HG03378 (cell line): ENCODE results near the gene TBCD.

ENCODE experiments used
- ATAC-seq: cut with Tn5 transposase; IDR thresholded peaks from one replicate; pipeline ENCODE4 v1.9.1; 2021; ENCODE audit warnings: mild to moderate bottlenecking, moderate library complexity; ENCODE audit not compliant: unreplicated experiment

Gene TBCD

DNA sequence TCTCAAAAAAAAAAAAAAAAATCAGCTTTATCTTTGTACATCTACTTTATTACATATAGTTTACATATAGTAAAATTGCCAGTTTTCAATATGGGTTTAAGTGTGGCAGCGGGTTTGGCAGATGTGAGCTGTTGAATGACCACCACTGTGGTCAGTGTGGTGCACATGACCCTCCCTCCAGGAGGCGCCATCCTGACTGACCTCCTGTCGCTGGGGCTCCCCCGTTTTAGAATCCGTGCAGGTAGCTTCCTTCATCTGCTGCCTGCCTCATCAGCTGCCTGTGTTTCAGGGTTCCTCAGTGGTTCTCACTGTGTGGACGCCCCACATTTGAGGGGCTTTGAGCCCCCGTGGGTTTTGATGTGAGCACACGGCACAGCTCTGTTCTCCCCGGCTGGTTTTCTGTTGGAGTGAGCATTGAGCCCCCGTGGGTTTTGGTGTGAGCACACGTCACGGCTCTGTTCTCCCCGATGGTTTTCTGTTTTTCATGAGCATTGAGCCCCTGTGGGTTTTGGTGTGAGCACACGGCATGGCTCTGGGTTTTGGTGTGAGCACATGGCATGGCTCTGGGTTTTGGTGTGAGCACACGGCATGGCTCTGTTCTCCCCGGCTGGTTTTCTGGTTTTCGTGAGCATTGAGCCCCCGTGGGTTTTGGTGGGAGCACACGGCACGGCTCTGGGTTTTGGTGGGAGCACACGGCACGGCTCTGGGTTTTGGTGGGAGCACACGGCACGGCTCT lies 145.8 kb downstream of the TBCD start:
- ATAC-seq, result no peak

GRCh38 chr17:82898976-82899514 lies 147.2 kb downstream of the TBCD start:
- ATAC-seq, result no peak

DNA sequence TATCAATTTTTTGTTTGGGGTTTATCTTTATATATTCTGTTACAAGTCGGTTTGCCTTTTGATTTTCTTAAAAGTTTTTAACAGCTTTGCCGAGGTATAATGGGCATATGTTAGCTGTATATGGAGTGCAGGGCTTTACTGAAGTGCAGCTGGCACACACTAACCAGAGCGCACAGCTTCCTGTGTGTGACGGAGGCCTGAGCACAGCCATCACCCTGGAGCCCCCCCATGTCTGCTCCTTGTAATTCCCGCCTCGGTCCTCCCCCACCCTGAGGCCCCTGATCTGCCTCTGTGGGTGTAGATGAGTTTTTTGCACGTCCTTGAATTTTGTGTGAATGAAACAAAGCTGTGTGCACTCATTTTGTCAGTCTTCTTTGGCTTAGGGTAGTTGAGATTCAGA lies 148.1 kb downstream of the TBCD start:
- ATAC-seq, result no peak

DNA sequence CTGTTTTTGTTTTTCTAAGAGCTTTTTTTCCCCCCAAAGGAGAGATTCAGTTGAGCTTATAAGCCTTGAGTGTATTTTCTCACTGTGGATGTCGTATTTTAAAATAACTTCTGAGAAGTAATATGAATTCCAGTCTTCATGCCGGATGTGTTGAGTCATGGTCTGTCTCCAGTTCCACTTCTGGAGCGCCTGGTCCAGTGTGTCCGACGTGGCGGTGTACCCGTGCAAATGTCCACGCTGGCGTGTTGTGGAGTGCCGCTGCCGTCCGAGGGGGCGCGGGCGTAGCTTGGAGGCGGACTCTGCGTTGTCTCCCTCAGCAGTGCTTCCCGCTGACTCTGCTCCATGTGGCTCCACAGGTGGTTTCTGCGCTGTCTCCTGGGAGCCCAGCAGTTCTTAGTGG lies 148.9 kb downstream of the TBCD start:
- ATAC-seq, result no peak

DNA sequence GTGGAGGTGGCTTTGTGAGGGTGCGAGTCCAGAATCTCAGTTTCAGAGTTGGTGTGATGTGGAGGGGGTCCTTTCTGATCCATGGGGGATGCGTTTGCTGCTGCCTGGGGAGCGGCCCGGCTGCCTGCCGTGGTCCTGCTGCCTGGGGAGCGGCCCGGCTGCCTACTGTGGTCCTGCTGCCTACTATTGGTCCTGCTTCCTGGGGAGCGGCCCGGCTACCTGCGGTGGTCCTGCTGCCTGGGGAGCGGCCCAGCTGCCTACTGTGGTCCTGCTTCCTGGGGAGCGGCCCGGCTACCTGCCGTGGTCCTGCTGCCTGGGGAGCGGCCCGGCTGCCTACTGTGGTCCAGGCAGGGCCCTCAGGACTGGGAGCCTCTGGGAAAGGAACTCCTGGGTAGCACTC lies 149.5 kb downstream of the TBCD start:
- ATAC-seq, result no peak

GRCh38 chr17:82901856-82902255 lies 150.0 kb downstream of the TBCD start:
- ATAC-seq, result no peak

- no peak for ATAC-seq
Measured at GRCh38 chr17:82902972-82903874, 151.4 kb downstream of the TBCD start.

DNA sequence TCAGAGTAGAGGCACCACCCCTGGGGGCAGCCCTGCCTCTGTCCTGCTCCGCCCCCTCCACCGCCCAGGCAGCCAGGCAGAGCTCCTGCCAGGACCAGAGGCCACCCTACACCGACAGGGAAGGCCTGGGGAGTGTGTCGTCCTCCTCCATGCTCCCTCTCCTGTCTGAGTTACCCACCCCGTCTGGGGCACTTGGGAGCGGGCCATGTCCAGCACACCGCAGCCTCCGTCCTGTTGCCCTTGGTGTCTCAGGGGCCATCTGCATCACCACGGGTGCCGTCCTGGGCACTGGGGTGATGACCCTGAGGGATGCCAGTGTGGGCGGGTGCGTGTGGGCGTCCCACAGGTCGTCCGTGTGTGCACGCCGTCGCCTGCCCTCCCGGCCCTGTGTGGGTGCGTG lies 153.3 kb downstream of the TBCD start:
- no peak for ATAC-seq

DNA sequence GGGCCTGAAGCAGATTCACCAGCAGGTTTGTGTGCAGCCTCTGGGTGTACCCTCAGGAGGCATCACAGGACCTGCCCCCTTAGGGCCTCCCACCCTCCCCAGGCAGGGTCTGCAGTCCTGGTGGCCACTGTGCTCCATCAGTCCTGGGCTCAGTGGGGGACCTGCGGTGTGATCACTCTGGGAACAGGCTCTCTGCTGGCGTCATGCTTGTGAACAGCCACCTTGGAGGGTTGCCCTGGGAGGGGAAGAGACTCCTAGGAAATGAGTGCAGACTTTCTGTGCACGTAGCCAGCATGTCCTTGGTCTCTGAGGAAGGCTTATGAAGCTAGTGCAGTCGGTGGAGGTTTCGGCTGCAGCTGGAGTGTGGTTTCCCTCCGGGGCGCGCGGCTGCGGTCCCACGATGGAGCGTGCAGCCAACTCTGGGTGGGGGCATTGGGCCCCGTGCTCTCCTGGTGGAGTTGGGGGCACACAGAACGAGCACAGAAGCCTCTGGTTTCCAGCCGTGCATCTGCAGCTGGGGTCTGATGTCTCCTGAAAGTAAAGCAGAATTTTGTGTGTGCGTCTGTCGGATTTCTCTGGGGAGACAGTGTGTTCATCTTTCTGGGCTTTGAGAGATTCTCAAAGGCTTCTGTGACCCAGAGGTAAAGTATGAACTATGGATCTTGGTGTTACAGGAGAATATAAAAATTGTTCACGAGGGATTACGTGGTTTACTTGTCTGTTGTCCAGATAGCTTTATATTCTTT lies 156.1 kb downstream of the TBCD start:
- ATAC-seq, result no peak

DNA sequence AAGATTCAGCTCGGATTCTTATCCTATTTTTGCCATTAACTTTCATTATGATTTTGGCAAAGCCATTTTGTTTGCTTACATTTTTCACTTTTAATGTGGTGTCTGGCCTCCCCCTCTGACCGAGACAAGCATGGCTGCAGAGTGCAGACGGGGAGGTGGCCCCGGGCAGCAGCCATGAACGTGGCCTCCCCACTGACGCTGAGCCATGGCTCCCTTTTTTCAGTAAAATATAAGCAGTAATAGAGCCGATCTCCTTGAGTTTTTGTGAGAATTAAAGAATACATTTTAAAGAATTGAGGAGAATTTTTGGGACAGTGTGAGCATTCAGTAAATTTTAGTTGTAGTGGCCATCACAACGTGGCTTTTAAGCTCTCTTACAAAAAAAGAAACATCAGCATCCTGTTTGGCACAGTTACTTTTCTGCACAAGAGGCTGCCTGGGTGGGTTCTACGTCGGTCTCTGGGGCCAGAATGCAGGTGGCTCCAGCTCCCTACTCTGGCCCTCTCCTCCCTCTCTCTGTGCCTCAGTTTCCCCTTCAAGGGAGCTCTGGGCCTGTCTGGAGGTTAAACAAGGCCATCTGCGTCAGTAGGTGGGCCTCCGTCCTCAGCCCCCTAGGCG lies 156.8 kb downstream of the TBCD start:
- ATAC-seq, result no peak

- ATAC-seq, result no peak
Measured at GRCh38 chr17:82909322-82909904, 157.5 kb downstream of the TBCD start.

- no peak for ATAC-seq
Measured at GRCh38 chr17:82910041-82910481, 158.2 kb downstream of the TBCD start.

GRCh38 chr17:82910770-82911169 lies 158.9 kb downstream of the TBCD start:
- no peak for ATAC-seq

DNA sequence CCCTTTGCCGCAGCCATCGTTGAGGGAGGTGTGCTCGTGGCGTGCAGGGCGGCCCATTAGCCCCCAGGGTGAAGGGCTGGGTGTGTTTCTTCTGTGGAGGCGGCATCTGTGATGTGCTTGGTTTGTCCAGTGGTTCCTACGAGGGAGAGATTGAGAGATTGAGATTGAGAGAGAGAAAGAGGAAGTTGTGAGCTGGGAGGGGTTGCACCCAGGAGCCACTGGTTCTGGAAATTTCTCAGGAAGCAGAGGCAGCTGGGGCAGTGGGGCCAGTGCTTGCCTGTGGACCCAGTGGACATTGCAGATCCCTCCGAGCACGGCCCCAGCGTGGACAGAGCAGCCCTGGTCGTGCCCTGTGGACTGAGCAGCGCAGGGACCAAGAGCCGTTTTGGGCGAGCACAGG lies 160.0 kb downstream of the TBCD start:
- ATAC-seq, result no peak

DNA sequence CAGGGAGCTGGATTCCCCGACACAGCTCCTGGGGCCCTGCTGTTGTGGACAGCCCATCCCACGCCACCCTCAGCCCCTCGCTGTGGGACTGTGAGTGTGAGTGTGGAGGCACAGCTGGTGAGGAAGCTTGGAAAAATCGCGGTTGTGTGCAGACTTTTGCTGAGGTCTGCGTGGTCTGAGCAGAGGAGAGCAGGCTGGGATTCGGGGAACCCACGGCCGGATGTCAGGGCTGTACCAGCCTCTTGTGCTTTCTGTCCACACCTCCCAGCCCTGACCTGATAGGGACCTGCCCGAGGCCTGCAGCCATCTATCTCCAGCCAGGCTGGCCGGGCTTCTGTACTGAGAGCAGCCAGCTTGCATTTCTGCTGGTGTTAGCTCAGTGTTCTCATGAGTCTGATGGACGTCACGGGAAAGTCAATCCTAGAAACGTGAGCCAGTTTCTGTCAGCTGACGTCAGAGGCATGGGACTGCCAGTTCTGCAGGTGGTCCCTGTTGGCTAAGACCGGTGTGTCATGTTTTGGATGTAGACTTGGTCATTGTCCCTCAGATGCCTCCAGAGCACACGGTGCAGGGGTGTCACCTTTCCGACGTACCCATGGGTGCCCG lies 160.7 kb downstream of the TBCD start:
- ATAC-seq, result no peak

- ATAC-seq, result no peak
Measured at GRCh38 chr17:82913304-82914043, 161.6 kb downstream of the TBCD start.

GRCh38 chr17:82914375-82914774 lies 162.5 kb downstream of the TBCD start:
- ATAC-seq, result no peak

DNA sequence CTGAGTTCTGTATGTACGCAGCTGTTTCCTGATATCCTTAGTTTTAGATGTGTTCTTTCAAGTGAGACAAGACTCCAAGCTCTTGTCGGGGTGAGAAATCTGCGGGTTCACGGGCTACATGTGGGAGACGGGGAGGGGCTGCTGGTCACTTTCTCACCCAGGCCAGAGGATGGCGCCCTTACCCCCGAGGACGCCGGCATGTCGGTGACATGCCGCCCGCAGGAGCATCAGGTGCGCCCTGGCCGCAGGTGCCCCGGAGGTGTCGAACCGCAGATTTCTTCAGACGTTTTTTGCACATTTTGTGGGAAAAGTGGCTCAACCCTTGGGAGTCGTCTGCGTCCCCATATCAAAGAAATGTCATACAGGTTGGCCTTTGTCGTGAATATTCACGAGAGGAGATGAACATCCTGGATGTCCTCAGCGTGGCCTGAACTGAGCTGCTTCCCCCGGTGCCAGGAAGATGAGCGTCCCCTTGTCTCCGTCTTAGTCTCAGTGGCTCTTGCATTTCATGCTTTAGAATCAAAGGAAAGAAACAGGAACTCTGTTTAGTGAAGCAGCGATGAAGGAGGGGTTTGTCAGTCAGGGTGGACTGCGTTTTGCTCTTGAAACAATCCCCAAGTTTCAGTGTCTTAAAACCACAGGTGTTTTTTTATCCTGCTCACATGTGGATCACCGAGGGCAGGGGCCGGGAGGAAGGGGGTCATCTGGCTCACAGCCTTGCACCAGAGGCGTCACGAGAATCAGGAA lies 163.3 kb downstream of the TBCD start:
- ATAC-seq, result no peak

DNA sequence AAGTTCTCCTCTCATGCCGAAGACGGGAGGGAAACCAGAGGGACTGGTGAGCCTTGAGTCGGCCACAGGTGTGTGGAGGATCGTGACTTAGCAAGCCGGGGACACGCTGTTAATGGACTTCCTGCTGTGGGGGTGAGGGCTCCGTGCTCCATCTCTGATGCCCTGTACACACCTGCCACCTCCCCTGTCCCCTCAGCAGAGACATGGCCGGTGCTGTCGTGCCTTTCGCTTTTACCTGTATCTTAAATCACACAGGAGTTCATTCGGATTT lies 163.8 kb downstream of the TBCD start:
- ATAC-seq, result no peak
